Tibial nerve (tissue), 4 donors: ENCODE results near the gene ELMO2.

Experiments used
- EP300 ChIP-seq, 2 donors: sonication (generic); formaldehyde crosslinking; IDR thresholded peaks; one replicate each; pipeline ENCODE4 v1.6.1; 2017; ENCODE audit warnings: antibody characterized with exemption in 2 of 2, mild to moderate bottlenecking in 1 of 2
- TF ChIP-seq, protein P1 (sequence below), 5 experiments: fragments of 200-600 bp in 3 of 5; fragments of 450-650 bp in 2 of 5; sonication (generic) in 3 of 5; IDR thresholded peaks; one replicate each; pipeline ENCODE4 v1.5.1; 2016 to 2019; ENCODE audit warnings: antibody characterized with exemption in 5 of 5, mild to moderate bottlenecking in 3 of 5, moderate library complexity in 2 of 5

DNA sequence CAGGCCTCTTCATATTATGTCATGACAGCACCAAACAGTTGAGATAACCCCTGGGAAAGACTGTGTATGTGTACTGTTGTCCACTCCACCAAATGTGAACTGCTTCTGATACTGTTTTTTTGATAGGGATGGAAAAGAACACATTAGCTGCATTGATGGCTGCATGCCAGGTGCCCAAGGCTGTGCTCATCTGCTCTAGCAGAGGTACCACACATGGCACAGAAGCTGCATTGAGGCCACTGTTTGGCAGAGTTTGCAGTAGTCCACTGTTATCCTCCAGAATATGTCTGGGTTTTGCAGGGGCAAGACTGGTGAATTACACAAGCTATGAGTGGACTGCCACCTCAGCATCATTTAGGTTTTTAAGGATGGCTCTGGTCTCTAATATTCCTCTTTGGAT lies 28.2 kb upstream of the ELMO2 start:
- TF ChIP-seq, protein P1, sequence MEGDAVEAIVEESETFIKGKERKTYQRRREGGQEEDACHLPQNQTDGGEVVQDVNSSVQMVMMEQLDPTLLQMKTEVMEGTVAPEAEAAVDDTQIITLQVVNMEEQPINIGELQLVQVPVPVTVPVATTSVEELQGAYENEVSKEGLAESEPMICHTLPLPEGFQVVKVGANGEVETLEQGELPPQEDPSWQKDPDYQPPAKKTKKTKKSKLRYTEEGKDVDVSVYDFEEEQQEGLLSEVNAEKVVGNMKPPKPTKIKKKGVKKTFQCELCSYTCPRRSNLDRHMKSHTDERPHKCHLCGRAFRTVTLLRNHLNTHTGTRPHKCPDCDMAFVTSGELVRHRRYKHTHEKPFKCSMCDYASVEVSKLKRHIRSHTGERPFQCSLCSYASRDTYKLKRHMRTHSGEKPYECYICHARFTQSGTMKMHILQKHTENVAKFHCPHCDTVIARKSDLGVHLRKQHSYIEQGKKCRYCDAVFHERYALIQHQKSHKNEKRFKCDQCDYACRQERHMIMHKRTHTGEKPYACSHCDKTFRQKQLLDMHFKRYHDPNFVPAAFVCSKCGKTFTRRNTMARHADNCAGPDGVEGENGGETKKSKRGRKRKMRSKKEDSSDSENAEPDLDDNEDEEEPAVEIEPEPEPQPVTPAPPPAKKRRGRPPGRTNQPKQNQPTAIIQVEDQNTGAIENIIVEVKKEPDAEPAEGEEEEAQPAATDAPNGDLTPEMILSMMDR (IDR thresholded peaks at IDR 0.05): no peak
- TF ChIP-seq EP300 (IDR thresholded peaks at IDR 0.05): no peak
